Peyer's patch (tissue), 4 donors: Measurements from ENCODE around the gene TMEM72. TPM values are rescaled to one million over a fixed set of nuclear protein-coding genes. Genes with fewer than 3 reads are reported as not detected.
A peak's percentile ranks its signal among the peaks of the same experiment; 100 is the strongest.

ENCODE experiments used
- DNase-seq, 3 donors: peaks; one replicate each; pipeline ENCODE4 v3.0.0-alpha.2; 2017 to 2019
- H3K27ac ChIP-seq, 4 donors: fragments of 200-600 bp; sonication (generic); one replicate each; pipeline ENCODE4 v1.5.1; 2016 to 2019
- H3K27me3 ChIP-seq, 2 donors: fragments of 200-600 bp; sonication (generic); one replicate each; pipeline ENCODE4 v1.5.1; 2019
- H3K36me3 ChIP-seq, 3 donors: fragments of 200-600 bp; sonication (generic); one replicate each; pipeline ENCODE4 v1.5.1; 2016 to 2019
- H3K4me1 ChIP-seq, 4 donors: fragments of 200-600 bp; sonication (generic); one replicate each; pipeline ENCODE4 v1.5.1; 2016 to 2019
- H3K4me3 ChIP-seq, 4 donors: fragments of 200-600 bp; sonication (generic); 1 replicate in 3 of 4; 2 replicates in 1 of 4; pipeline ENCODE4 v1.5.1; 2016 to 2019; ENCODE audit warnings: mild to moderate bottlenecking in 1 of 4
- H3K9me3 ChIP-seq, 4 donors: fragments of 200-600 bp; sonication (generic); one replicate each; pipeline ENCODE4 v1.5.1; 2016 to 2019; ENCODE audit warnings: mild to moderate bottlenecking in 1 of 4
- POLR2A ChIP-seq, 2 donors: fragments of 450-650 bp; IDR thresholded peaks; one replicate each; pipeline ENCODE4 v1.5.1; 2017; ENCODE audit warnings: antibody characterized with exemption in 2 of 2, mild to moderate bottlenecking in 2 of 2, moderate library complexity in 2 of 2
- total RNA-seq, 4 donors: library from RNA; depleted of rRNA; stranded (reverse); fragments of >200 nt; gene quantifications; one replicate each; pipeline ENCODE4 v1.1.0, GENCODE V29; 2016
- TF ChIP-seq, protein P1 (sequence below), 6 experiments: fragments of 450-650 bp in 4 of 6; fragments of 200-600 bp in 2 of 6; sonication (generic) in 1 of 6; IDR thresholded peaks; one replicate each; pipeline ENCODE4 v1.5.1; 2017 to 2019; ENCODE audit warnings: antibody characterized with exemption in 6 of 6, mild to moderate bottlenecking in 3 of 6, moderate library complexity in 1 of 6

Gene TMEM72
- total RNA-seq: under 1 TPM in 1 of 4 donors, not detected in 3; 0.53 TPM

DNA sequence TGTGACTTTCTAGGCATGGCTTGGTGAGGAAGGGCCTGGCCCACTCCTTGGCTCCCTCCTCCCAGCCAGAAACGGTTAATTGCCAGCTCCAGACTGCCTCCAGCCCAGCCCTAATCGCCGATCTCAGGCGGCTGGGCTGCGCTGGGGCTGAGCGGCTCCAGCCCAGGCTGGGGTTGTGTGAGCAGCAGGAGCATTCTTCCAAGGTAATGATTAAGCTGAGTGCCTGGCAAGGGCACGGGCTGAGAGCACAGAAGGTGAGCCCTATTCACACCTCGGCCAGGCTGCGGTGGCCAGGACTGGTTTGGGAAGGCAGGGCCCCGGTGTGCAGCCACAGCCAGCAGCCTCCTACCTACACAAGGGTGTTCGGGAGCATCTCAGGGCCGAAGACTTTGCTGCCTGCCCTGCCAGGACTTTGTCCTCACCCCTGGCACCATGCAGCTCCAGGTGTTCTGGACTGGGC lies at the start of gene TMEM72:
Gene TMEM72, plus strand, starts transcription at position 257 of the 460 bp plus-strand sequence. Its CDS starts 176 bp downstream, at position 433.
- peak within 1 kb of the TSS in 1 of 4 donors; percentile 50 for H3K27ac ChIP-seq
- no peaks in the 10 kb centered on the region for H3K36me3 ChIP-seq
- peaks cover 0 to 14% (median 1%) of the 10 kb centered on the region in 4 donors for H3K4me1 ChIP-seq
- no peaks in the 10 kb centered on the region for H3K9me3 ChIP-seq
- no peak within 1 kb of the TSS for H3K4me3 ChIP-seq
- no peaks in the 10 kb centered on the region for H3K27me3 ChIP-seq
- peak in 2 of 3 donors; percentile 53 to 66 for DNase-seq
- no peak for TF ChIP-seq POLR2A (IDR thresholded peaks at IDR 0.05)
- TF ChIP-seq, protein P1, sequence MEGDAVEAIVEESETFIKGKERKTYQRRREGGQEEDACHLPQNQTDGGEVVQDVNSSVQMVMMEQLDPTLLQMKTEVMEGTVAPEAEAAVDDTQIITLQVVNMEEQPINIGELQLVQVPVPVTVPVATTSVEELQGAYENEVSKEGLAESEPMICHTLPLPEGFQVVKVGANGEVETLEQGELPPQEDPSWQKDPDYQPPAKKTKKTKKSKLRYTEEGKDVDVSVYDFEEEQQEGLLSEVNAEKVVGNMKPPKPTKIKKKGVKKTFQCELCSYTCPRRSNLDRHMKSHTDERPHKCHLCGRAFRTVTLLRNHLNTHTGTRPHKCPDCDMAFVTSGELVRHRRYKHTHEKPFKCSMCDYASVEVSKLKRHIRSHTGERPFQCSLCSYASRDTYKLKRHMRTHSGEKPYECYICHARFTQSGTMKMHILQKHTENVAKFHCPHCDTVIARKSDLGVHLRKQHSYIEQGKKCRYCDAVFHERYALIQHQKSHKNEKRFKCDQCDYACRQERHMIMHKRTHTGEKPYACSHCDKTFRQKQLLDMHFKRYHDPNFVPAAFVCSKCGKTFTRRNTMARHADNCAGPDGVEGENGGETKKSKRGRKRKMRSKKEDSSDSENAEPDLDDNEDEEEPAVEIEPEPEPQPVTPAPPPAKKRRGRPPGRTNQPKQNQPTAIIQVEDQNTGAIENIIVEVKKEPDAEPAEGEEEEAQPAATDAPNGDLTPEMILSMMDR (IDR thresholded peaks at IDR 0.05): no peak

DNA sequence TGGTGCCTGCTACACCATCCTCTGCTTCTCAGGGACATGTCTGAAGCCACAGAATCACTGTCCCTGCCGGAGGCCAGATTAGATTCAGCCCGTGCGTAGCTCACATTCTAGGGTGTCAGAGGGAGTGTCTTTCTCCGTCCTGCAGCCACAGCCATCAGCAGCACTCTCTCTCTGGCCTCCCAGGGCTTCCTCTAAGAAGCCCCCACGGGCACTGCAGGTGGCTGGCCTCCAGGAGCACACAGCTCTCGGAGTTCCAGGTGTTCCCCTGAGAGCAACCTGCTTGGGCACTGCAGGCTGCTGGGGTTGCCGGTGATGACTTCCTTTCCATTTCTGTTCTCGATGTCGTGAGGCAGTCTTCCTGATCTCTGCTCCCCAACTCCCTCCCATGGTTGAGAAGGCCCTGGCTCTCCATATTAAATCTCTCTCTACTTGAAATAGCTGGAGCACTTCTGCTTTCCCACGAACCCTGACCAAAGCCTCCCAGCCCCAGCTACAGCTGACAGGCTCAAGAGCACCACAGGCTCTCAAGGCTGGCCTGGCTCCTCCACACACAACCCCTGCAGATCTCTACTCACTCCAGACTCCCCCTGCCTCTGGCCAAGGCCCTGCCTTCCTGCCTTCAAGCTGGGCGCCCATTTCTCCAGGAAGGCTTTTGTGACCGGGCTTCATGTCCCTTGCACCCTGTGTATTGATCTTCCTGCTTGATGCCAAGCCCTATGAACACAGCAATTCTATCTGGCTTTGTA lies 49.0 kb upstream of the TMEM72 start:
- Histone ChIP-seq H3K4me3 (no peak overlapping the region), H3K36me3 (no peaks in the 10 kb centered on the region), H3K27me3 (peaks cover 0 to 5% of the 10 kb centered on the region in 2 donors), H3K4me1 (peaks cover 0 to 11% (median 0%) of the 10 kb centered on the region in 4 donors), H3K9me3 (no peaks in the 10 kb centered on the region), H3K27ac (no peak overlapping the region)
- no peak for TF ChIP-seq POLR2A (IDR thresholded peaks at IDR 0.05)
- TF ChIP-seq, protein P1 (IDR thresholded peaks at IDR 0.05): no peak
- DNase-seq: peak in 1 of 3 donors; percentile 34

DNA sequence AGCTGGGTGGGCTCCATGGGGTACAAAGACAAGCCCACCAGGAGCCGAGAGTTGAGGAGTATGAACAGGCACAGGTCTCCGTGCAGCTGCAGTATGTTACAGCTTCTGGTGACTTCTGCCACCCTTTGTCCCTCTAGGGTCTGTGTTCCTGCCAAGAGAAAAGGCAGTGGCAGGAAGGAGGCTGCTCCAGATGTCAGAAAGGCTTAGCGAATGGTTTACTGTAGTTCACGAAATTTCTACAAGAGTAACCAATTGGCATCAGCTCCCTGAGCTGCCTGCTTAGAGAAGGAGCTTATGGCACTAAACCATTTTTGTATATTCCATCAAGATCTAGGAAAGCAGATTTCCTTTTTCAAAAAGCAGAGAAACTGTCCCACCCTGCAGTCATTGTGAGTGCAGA lies 48.2 kb upstream of the TMEM72 start:
- Histone ChIP-seq H3K4me1 (peaks cover 0 to 11% (median 0%) of the 10 kb centered on the region in 4 donors), H3K9me3 (no peaks in the 10 kb centered on the region), H3K27ac (no peak overlapping the region), H3K4me3 (no peak overlapping the region), H3K27me3 (peaks cover 0 to 5% of the 10 kb centered on the region in 2 donors), H3K36me3 (no peaks in the 10 kb centered on the region)
- DNase-seq: no peak
- TF ChIP-seq, protein P1 (IDR thresholded peaks at IDR 0.05): no peak
- TF ChIP-seq POLR2A (IDR thresholded peaks at IDR 0.05): no peak

DNA sequence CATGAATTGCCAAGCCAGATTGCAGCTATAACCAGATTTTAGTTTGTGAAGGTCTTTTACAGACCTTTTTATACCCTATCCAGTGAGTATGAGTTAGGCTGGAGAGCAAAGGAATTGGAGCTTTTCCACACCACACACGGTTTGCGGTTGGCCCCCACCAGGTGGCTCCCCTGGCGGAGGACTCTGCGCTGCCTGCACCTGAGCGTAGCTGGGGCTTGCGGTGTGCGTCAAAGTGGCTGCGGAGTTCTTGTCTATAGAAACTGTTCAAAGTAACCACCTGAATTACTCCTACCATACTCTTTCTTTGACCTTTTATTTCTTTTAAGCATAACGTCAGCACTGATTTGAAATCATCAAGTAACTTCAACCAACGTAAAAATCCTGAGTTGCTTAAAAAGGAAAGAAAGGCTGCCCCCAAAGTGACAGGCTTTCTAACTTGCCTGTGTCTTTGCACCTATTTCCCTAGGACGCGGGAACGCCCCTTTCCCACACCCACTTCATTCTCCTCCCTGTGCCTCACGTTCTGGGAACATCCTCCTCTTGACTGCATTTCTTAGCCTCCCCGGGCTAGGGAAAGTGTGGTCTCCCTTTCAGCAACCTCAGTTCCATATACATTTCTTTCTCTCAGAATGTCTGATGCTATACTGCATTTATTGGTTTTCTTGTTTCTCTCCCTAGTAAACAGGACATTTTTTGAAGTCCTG lies 47.6 kb upstream of the TMEM72 start:
- no peak overlapping the region for H3K4me3 ChIP-seq
- TF ChIP-seq, protein P1 (IDR thresholded peaks at IDR 0.05): no peak
- TF ChIP-seq POLR2A (IDR thresholded peaks at IDR 0.05): no peak
- H3K27ac ChIP-seq: no peak overlapping the region
- no peaks in the 10 kb centered on the region for H3K36me3 ChIP-seq
- DNase-seq: no peak
- peaks cover 0 to 5% of the 10 kb centered on the region in 2 donors for H3K27me3 ChIP-seq
- H3K9me3 ChIP-seq: no peaks in the 10 kb centered on the region
- peaks cover 0 to 11% (median 0%) of the 10 kb centered on the region in 4 donors for H3K4me1 ChIP-seq

DNA sequence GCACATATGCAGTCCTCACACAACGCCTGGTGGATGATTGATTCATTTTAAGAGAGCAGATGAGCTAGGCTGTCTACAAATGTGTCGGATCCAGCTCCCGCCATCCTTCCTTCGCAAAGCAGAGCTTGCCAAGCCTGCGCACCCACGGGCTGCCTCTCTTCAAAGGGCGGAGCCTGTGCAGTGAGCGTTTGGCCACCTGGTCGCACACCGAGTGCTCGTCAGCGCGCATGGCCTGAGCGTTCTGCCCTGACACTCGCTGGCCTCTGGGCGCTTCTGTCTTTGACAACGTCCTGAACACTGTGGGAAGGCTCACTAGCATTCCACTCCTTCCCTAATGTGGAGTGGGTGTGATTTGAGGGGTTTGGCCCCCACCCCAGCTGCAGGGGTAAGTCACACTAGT lies 47.1 kb upstream of the TMEM72 start:
- peaks cover 0 to 11% (median 0%) of the 10 kb centered on the region in 4 donors for H3K4me1 ChIP-seq
- H3K27me3 ChIP-seq: peaks cover 0 to 5% of the 10 kb centered on the region in 2 donors
- peak overlapping the region in 1 of 4 donors; percentile 56 for H3K27ac ChIP-seq
- DNase-seq: peak in 1 of 3 donors; percentile 46
- TF ChIP-seq POLR2A (IDR thresholded peaks at IDR 0.05): no peak
- TF ChIP-seq, protein P1 (IDR thresholded peaks at IDR 0.05): no peak
- H3K9me3 ChIP-seq: no peaks in the 10 kb centered on the region
- peak overlapping the region in 3 of 4 donors; percentile 50 to 64 (median 53) for H3K4me3 ChIP-seq
- no peaks in the 10 kb centered on the region for H3K36me3 ChIP-seq
